Renal cortical epithelial cell (primary cell): ENCODE results near the gene RBMS3. TPM values are rescaled to one million over a fixed set of nuclear protein-coding genes. Genes with fewer than 3 reads are reported as not detected.
"Not testable (repeated sequence)": the region's sequence is repeated elsewhere in the genome, so short reads cannot be mapped to it uniquely, and the experiment has no call there.

Experiments
- DNase-seq: peaks from one replicate; pipeline ENCODE4 v3.0.0-alpha.2; 2011; ENCODE audit warnings: low read depth
- total RNA-seq: library from RNA; depleted of rRNA; stranded (reverse); fragments of >200 nt; gene quantifications from 2 replicates; pipeline ENCODE4 v1.2.3, GENCODE V29; 2014

Gene RBMS3
- total RNA-seq, 1 donor from 2014 or later = 26.7 TPM

DNA sequence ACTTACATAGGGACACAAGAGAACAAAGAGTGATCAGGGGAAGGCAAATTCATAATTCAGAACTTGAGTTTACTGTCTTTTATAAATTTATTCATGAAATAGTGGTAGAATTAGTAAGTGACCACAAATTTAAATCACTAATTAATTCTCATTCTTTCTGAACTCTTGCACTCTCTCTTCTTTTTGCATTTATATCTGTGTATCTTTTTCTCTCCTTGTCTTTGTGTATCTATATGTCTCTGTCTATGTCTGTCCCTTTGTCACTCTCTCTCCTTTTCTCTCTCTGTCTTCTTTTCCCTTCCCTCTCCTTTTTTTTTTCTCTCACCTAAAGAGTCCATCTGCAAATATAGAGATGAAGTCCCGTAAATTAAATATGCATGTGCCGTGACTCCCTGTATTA is 31.5 kb downstream of the RBMS3 start:
- no peak for DNase-seq

DNA sequence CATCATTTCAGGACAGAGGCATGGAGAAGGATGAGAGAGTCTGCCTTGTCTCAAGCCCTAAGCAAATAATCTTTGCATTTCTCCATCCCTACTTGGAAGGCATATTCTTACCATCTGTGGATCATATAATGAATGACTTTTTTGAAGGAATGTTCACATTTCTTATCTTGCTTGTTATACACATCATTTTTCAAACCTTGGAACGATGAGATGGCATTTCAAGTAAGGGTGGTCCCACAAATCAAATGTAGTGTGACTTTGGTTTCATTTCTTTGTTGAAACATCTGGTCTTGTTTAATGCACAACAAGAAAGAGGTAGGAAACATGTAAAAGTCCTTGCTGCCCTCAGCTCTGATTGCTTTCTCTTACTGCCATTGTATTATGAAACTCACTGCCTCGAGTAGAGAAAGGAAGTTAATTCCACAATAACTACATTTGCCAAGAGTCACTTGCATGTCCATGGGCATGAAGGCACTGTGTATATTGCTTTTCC is 32.1 kb downstream of the RBMS3 start:
- no peak for DNase-seq

DNA sequence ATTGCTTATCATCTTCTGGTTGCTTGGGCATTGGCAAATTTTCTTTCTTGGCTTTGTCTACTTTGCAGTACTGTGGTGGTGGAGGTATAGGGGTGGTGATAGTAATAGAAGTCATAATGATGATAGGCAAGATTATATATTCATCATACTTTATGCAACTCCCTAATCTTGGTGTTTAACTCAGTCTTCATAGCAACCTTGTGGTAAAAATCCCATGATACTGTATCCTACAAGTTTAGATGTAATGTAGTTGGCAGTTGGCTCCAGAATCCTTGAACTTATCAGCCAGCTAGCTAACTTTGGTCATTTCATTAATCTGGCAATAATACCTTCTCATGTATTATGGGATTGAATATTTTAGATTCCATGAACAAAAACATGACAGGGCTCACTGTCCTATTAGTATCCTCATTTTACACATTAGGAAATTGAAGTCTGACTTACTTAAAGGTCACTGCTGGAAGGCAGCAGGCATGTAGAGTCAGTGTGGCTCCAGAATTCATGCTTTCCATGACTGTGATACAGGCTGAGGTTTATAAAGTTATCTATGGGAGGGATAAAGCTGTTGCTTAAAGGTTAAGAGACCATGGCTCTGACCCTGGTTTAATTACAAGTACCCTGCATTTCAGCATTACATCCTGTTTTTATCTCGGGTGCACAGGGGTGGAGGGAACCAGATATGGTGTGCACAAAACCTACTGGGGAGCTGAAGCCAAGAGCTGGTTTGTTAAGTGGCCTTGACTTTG is 33.3 kb downstream of the RBMS3 start:
- no peak for DNase-seq

DNA sequence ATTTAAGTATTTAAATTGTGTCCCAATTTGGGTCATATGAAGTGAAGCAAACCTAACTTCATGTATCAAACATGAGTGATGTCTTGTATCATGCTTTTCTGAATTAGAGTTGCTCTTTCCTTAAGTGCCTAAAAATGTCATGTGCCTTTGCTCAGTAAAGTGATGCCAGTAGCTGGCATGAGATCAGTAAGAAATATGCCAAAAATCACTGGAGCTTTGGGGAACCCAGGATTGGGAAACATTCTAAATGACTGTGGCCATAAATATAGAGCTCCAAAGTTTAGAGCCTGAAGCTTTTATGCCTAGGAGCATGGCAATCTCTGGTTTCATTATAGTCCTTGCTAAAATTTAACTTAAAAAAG is 33.8 kb downstream of the RBMS3 start:
- DNase-seq = no peak

DNA sequence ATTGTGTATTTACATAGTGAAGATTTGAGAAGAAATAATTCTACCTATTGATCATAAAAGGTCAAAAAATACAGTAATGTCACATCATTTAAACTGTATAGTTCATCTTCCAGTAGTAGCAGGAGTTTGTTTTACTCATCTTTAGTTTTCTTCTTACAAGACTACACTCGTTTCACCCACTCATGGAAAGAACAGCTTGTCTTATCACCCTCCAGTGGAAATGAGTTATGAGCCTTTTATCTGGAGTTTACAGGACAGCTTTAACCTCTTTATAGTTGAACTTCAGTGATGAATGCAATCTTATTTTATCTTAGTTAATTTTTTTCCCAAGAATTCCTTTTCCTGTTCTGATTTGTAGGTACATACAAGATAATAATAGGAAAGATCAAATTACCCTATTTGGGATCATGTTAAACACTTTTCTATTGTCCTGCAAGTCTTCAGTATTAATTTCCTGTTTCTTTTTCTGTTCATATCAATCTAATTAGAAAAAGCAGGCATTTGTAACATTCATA is 36.8 kb downstream of the RBMS3 start:
- DNase-seq = peak; percentile 21

DNA sequence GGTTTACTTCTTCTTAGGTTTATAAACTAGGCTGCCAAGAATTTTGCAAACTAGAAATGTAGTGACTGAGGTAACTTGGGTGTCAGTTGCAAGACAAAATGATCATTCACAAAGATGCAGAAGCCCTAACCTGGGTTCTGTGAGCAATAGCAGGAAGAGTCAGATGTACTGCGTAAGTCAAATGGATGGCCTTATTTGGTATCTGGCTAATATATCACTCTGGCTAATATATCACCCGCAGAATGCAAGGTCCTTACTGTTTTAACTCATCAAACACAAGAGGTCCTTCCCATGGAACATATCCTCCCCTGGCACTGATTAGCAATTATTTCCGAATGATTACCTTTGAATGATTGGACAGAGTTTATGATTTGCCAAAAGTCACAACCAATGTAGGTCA is 37.4 kb downstream of the RBMS3 start:
- peak; percentile 79 for DNase-seq

DNA sequence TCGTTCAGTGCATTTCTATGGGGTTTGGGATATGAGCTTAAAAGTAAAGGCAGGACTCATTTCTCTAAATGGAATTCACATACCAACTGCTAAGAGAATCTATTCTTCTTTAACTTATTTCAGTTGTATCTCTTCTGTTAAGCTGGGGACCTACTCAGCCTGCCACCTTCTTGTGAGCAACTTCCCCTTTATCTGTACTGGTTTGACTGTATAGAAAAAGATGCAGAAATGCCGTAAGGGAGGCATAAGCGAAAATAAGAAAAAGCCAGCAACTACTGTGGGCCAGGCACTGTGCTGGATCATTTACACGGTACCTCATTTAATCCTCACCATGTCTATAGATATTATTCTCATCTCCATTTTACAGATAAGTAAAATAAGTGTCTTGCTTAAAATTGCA is 38.4 kb downstream of the RBMS3 start:
- DNase-seq = no peak

DNA sequence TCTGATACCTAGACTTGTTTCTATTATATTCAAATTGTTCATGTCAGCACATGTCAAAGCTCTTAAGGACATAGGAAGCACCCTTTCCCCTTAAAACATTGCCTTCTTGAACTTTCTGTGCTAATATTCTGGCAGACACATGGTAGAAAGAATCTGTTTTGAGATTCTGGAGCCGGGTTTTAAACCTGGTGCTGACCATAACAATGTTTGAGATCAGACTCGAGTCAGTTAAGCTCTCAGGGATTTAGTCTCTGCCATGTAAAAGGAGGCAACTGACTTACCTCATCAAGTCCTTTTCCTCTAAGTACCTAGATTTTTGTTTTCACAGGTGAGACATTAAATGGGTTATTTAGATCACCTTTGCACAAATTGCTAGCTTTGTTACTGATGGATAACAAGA is 38.9 kb downstream of the RBMS3 start:
- DNase-seq = no peak

DNA sequence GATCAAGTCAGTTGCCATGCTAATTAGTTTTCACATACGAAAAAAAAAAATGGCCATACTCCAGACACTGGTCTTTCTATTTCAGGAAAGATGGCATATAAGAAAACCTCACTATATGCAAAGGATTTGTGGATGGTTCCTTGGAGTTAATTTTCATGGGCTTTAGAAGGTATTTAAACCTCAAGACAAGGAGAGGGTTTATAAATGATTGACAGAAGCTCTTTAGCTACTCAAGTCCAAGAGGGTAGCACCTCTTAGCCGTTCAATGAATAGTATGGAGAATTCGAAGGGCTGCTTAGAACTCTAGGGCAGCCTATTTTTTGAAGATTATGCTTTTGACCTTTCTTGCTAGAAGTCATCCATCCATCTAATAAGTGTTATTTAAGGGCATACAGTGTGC is 41.7 kb downstream of the RBMS3 start:
- peak; percentile 61 for DNase-seq

DNA sequence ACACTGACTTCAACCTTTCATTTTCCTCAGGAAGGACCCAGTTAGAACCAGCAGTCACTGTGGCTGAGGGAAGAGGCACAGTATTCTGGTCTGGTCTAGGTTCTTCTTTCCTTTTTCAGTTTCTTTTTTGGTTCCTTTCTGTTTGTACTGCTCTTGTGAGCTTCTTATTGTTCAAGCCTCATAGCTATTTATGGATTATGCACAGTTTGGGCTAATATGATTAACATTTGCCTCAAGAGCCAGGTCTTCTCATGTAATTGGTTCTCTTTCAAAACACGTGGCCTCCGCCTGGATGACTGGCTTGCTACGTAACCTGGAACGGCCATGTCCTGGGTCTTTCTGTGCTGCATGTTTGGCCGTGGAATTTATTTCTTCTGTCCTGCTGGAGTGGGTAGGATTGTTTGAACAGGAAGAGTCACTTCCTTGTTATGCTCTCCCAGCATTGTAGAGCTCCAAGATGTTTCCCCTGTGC is 43.3 kb downstream of the RBMS3 start:
- DNase-seq = peak; percentile 47

DNA sequence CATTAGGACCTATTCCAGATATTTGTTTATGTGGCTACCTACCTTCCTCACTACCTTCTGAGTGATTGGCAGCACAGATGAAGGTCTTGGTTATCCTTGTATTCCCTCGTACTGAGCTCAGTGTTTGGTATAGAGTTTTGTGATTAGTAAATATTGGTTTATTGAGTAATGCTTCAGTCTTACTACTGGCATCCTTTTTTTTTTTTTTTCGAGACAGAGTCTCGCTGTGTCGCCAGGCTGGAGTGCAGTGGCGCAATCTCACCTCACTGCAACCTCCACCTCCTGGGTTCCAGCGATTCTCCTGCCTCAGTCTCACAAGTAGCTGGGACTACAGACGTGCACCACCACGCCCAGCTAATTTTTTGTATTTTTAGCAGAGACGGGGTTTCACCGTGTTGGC is 45.7 kb downstream of the RBMS3 start:
- not testable (repeated sequence) for DNase-seq

DNA sequence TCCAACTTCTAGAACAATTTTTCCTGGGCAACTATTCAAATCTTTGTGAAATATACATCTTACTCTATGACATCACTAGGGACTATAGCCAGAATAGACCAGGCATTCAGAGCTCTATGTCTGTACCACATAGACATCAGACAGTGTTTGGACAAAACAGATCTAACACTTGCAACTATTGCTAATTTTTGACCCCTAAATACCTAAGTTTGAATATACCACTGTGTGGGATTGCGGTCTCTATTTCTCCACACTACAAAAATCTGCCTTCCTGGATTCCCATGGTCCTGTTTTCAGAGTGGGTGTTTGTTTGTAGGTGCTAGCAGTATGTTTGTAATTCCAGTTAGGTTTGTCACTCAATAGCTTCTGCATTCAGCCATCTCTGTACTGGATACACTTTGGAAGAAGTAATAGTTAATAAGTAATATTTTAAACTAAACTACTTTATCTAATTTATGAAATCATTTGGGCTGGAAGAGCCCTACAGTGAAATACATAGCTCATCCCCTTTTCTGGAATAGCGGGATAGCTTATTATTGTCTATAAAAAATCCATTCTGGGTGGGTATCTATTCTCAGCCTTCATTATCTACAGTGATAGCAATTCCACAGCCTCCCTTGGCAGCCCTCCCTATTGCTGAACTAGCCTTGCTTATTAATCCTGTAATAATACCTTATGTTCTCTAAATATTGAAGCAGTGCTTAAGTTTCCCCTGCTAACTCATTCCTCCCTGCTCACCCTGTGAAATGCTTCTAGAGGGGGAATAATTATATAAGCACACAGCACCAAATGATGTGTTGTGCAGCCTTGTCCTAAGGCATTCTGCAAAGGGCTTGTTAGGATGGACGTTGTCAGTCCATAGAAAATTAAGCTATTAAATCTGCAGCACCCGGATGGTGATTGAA is 49.4 kb downstream of the RBMS3 start:
- peak; percentile 68 for DNase-seq

DNA sequence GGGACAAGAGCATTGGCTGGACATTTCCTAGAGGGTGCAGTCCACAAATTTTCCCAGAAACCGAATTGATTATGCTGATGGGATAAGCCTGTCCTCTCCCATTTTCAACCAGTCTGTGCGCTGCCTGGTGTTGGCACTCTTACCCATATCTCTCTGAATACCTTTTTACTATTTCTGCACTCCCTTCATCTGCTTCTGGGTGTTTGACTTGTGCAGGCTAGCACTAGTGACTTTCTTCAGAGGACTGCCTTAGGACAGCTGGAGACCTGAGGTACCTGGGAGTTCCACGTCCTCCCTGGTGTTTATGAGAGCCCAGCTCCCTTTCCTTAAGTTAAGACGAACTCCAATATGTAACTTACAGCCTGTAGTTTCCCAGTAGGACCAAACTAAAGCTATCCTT is 50.2 kb downstream of the RBMS3 start:
- DNase-seq = no peak

DNA sequence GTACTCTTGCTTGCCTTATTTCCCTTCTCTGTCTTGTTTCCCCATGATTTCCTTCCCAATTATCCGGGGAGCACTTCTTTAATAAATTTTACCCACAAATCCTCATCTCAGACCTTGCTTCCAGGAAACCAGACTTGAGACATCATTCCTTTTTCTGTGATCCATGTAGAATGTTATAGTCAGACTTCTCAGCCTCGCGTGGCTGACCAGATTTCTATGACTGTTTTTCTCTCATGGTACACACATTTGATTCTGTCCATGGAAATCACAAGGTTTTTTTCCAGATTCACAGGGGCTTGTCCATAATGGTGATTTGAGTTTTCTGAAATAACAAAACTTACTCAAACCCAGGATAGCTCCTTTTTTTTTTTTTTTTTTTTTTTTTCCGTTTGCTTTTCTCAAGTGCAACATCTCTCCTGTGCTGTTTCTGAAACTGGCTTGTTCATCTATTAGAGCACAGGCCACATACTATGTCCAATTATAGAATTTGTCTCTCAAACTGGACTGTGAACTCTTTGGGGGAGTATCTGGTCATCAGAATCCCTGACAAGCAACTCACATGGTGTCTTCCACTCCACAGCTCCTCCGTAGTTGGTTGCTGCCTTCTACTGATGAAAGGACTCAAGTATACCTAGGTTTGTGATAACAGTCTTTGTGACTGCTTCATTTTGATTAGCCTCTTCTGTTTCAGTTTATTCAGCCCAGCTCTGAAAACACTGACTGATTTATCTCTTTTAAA is 50.8 kb downstream of the RBMS3 start:
- no peak for DNase-seq

DNA sequence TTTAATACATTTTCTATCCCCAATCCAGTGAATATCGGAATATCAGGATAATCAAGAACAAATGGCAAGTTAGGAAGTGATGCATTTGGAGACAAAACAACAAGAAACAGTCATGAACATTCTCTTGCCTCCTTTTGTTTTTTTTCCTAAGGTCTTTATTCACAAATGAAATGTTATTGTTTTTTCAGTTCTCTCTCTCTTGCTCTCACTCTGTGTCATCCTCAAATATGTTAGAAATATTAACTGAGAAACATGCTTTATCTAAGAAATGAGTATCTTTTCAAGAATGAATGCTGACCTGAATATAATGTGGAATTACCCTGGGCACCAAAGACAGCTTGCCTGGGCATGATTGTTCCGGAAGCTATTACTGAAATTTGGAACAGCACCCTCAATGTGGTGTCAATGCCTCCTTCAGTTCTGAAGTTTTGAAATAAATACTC is 51.3 kb downstream of the RBMS3 start:
- DNase-seq = no peak

DNA sequence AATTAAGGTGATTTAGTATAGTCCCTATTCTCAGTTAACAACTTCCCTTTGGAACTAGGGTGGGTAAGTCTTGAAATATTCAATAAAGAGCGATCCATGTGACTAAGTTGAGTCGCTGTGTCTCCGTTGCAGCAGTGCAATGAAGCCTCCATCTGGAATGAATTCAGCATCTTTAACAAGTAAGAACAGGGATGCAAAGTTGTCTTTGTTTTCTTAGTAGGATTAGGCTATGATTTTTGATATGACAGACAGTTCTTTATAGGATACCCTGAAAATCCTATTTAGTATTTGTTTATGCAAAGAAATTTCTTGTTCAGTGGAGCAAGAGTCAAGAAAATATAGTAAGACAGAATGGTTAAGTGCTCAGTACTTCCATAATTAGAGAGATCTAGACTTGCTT is 52.7 kb downstream of the RBMS3 start:
- DNase-seq = no peak

DNA sequence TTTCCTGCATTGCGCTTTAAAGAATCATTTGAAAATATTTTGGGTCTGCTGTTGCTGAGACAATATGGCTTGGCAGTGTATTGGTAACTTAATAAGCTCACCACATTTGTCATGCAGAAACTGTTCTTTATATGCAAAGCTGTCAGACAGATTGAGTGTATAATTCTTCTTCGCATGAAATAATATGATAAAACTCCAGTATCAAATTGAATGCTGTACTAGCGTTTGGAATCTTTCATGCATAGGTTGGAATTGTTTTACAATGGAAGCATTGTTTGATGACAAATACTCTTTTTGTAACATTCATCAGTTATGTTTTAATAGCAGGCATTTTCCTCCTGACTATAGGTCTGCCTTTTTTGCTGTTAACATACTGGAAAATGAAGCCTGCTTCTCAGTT is 53.8 kb downstream of the RBMS3 start:
- no peak for DNase-seq

DNA sequence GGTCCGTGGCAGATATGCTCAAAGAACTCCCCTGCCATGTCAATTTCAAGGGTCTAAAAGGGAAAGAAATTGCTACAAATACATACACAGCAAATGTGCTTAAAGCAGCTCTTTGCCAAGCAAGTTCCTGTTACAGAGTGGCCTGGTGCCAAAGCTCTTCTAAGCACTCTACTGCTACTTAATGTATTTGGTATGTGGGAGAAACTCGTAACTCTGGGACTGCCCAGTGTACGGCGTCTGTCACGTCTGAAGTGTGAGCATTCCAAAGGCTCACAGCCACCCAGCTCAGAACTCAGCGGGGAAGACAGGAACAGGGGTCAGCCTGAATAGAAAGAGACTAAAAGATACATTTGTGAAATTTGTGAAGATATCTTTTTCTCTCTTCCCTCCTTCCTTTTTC is 54.6 kb downstream of the RBMS3 start:
- DNase-seq = peak; percentile 97

DNA sequence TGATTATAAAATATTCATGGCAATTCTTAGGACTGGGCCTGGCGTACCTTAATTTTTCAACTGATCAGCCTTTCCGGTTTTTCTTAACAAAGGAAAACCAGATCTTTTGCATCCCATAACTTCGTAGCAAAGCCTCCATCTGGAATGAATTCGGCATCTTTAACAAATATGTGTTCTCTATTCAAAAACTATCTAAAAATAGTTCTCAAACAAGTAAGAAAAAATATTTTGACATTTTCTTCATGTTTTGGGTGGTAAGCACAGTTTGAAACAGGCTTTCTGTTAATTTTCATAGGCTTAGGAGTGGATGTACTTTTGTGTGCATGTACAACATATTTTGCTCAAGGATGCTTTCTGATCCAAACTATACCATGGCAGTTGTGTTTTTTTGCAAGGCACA is 55.1 kb downstream of the RBMS3 start:
- no peak for DNase-seq

DNA sequence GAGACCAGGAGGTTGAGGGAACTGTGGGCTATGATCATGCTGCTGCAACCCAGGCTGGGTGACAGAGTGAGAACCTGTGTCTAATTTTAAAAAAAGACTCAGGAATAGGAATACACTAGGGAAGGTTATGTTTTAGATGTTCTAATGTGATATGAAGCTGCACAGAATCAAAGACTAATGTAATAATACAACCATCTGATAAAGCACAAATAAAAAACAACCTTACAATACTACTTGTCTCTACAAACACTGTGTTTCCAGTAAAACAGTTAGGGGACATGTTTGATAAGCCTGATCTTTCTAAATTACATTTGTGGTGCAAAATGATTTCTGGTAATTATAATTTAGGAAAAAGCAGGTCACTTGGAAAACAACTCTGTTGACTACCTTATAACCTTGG is 56.7 kb downstream of the RBMS3 start:
- no peak for DNase-seq

DNA sequence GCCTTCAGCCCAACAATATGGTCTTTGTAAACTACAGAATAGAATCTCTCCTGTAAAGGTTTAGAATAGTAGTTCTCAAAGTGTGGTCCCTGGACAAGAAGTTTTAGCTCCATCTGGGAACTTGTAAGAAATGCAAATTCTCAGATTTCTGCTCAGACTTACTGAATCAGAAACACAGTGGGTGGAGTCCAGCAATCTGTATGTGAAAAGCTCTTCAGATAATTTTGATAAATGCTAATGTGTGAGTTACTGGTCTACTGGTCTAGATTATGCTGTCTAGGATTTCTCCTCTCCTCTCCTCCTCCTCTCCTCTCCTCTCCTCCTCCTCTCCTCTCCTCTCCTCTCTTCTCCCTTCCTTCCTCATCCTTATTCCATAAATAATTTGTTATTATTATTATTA is 57.5 kb downstream of the RBMS3 start:
- DNase-seq = no peak
